ENCODE results near the gene TCP10L. TPM values are rescaled to one million over a fixed set of nuclear protein-coding genes. Genes with fewer than 3 reads are reported as not detected.

The TCP10L gene
- total RNA-seq, 1 experiment from 2014 or later, result 1.2 TPM

DNA sequence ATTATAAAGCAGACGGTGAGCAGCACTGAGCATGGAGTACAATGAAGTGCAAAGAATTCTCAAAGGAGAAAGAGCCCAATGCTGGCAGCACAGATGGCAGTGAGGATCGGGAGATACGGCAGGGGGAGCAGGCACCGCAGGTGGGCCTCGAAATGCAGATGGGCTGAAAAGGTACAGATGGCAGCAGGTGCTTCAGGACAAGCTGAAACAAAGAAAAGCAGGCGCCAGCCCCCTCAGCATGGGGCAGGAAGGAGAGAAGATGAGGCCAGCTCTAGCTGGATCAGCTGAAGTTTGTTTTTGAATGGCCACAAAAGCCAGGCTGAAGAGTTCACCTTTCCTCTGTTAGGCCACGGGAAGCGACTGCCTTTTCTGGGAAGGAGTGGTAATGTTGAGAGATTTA is 19.1 kb upstream of the TCP10L start (continued):
- TF ChIP-seq, protein P1, sequence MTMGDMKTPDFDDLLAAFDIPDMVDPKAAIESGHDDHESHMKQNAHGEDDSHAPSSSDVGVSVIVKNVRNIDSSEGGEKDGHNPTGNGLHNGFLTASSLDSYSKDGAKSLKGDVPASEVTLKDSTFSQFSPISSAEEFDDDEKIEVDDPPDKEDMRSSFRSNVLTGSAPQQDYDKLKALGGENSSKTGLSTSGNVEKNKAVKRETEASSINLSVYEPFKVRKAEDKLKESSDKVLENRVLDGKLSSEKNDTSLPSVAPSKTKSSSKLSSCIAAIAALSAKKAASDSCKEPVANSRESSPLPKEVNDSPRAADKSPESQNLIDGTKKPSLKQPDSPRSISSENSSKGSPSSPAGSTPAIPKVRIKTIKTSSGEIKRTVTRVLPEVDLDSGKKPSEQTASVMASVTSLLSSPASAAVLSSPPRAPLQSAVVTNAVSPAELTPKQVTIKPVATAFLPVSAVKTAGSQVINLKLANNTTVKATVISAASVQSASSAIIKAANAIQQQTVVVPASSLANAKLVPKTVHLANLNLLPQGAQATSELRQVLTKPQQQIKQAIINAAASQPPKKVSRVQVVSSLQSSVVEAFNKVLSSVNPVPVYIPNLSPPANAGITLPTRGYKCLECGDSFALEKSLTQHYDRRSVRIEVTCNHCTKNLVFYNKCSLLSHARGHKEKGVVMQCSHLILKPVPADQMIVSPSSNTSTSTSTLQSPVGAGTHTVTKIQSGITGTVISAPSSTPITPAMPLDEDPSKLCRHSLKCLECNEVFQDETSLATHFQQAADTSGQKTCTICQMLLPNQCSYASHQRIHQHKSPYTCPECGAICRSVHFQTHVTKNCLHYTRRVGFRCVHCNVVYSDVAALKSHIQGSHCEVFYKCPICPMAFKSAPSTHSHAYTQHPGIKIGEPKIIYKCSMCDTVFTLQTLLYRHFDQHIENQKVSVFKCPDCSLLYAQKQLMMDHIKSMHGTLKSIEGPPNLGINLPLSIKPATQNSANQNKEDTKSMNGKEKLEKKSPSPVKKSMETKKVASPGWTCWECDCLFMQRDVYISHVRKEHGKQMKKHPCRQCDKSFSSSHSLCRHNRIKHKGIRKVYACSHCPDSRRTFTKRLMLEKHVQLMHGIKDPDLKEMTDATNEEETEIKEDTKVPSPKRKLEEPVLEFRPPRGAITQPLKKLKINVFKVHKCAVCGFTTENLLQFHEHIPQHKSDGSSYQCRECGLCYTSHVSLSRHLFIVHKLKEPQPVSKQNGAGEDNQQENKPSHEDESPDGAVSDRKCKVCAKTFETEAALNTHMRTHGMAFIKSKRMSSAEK (CRISPR knock-in tag; IDR thresholded peaks at IDR 0.05; ENCODE audit: borderline replicate concordance), result no peak
- TF ChIP-seq, protein P2, sequence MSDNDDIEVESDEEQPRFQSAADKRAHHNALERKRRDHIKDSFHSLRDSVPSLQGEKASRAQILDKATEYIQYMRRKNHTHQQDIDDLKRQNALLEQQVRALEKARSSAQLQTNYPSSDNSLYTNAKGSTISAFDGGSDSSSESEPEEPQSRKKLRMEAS (CRISPR knock-in tag; IDR thresholded peaks at IDR 0.05), result peak; percentile 58

DNA sequence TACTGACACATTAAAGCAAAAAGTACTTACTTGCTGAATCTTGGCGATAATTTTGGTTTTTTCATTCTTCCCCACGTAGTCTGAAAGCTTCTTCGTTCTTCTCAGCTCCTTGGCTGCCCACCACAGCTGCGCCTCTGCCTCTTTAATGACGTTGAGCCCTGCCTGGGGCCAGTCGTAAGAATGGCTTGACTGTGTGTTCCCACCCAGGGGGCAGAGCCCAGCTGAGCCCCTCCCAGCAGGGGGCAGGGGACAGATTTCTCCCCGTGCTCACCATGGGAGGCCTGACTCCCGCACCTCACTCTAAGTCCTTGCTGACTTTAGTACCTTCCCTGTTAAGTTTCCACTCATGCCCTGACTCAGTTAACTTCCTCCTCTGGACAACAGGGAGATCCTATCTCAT is 17.8 kb upstream of the TCP10L start:
- H3K4me1 Mint-ChIP-seq, result peaks cover 70% of the 10 kb centered on the region
- peaks cover 71% of the 10 kb centered on the region for H3K36me3 Mint-ChIP-seq
- no peak for ATAC-seq
- H3K4me3 Mint-ChIP-seq, result peak overlapping the region; percentile 53
- no peaks in the 10 kb centered on the region; the same call in 1 of the 2 replicates for H3K27me3 Mint-ChIP-seq (ENCODE audit: low read depth)
- peak overlapping the region; percentile 95 for H3K27ac Mint-ChIP-seq
- TF ChIP-seq ZNF423 (CRISPR knock-in tag; IDR thresholded peaks at IDR 0.05) (peak; percentile 99), ZBTB21 (CRISPR knock-in tag; IDR thresholded peaks at IDR 0.05; ENCODE audit: borderline replicate concordance) (no peak)
- ChIA-PET POLR2A (no interaction called here), CTCF (interaction anchor here (3.1 to 8.1 kb wide), 2 partner anchors 41 to 200 kb away, joined by 21 to 141 read pairs; no protein-coding TSS in a partner anchor)
- DNase-seq (ENCODE audit: low spot score), result no peak
- no peaks in the 10 kb centered on the region for H3K9me3 Mint-ChIP-seq

DNA sequence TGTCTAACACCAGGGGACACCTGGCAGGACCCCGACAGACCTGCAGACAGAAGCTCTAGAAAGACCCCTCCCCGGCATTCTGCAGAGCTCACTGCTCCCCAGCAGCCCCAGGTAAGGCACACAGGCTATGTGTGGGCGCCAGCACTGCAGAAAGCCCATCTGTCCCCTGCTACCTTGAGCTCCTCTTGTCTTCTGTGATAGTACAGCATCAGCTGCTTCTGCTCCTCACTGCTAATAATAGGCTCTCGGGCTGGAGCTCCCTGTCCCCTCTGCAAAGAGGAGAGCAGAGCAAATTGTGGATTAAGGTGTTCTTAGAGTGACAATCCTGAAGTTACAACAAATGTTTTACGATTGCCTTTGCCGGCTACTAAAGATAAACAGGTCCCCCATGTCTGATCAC is 16.8 kb upstream of the TCP10L start:
- no peak for ATAC-seq
- CTCF ChIA-PET, result interaction anchor here (1.1 to 8.1 kb wide), 20 partner anchors 9 to 323 kb away, joined by 3 to 141 read pairs (median 10); partner anchors contain the start of genes CFAP298, EVA1C and MIS18A
- POLR2A ChIA-PET, result no interaction called here
- Mint-ChIP-seq H3K4me3 (no peak overlapping the region), H3K4me1 (peaks cover 70% of the 10 kb centered on the region), H3K27ac (peak overlapping the region; percentile 95), H3K36me3 (peaks cover 65% of the 10 kb centered on the region), H3K27me3 (ENCODE audit: low read depth) (no peaks in the 10 kb centered on the region; the same call in 1 of the 2 replicates), H3K9me3 (no peaks in the 10 kb centered on the region)
- DNase-seq (ENCODE audit: low spot score), result no peak
- TF ChIP-seq ZNF232 (CRISPR knock-in tag; IDR thresholded peaks at IDR 0.05) (no peak), TCF7 (CRISPR knock-in tag; IDR thresholded peaks at IDR 0.05; ENCODE audit: low read depth) (no peak), ZNF121 (CRISPR knock-in tag; IDR thresholded peaks at IDR 0.05) (no peak)

DNA sequence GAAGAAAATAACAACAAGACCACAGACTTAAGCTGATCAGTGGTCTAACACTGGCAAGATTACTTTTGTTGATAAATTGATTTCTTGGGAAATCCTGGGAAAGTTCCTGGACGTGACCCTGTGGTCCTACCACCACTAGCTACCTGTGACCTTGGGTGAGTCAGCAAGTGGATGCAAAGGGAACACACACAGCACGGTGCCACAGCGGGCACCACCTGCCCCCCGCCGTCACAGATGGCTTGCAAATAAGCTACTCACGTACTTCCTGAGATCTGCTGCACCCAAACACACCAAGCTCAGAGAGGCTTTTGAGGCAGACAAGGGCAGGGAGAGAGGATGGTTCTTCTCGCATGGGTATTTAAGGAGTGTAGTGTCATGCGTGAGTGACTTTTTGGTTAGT is 14.2 kb upstream of the TCP10L start:
- TF ChIP-seq, protein P3, sequence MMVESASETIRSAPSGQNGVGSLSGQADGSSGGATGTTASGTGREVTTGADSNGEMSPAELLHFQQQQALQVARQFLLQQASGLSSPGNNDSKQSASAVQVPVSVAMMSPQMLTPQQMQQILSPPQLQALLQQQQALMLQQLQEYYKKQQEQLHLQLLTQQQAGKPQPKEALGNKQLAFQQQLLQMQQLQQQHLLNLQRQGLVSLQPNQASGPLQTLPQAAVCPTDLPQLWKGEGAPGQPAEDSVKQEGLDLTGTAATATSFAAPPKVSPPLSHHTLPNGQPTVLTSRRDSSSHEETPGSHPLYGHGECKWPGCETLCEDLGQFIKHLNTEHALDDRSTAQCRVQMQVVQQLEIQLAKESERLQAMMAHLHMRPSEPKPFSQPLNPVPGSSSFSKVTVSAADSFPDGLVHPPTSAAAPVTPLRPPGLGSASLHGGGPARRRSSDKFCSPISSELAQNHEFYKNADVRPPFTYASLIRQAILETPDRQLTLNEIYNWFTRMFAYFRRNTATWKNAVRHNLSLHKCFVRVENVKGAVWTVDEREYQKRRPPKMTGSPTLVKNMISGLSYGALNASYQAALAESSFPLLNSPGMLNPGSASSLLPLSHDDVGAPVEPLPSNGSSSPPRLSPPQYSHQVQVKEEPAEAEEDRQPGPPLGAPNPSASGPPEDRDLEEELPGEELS (CRISPR knock-in tag; IDR thresholded peaks at IDR 0.05), result peak; percentile 64; the same call in 1 of the 2 replicates
- TF ChIP-seq NR1H2 (CRISPR knock-in tag; IDR thresholded peaks at IDR 0.05) (no peak), ZNF423 (CRISPR knock-in tag; IDR thresholded peaks at IDR 0.05) (peak; percentile 92)
- ChIA-PET CTCF (interaction anchor here (0.5 to 8.1 kb wide), 4 partner anchors 23 to 264 kb away, joined by 5 to 141 read pairs (median 31); no protein-coding TSS in a partner anchor), POLR2A (no interaction called here)
- DNase-seq (ENCODE audit: low spot score) (no peak), ATAC-seq (no peak)
- Mint-ChIP-seq H3K27me3 (ENCODE audit: low read depth) (no peaks in the 10 kb centered on the region; the same call in 1 of the 2 replicates), H3K36me3 (peaks cover 49% of the 10 kb centered on the region), H3K27ac (peak overlapping the region; percentile 13; the same call in 1 of the 2 replicates), H3K4me3 (no peak overlapping the region), H3K4me1 (peaks cover 45% of the 10 kb centered on the region), H3K9me3 (no peaks in the 10 kb centered on the region)

DNA sequence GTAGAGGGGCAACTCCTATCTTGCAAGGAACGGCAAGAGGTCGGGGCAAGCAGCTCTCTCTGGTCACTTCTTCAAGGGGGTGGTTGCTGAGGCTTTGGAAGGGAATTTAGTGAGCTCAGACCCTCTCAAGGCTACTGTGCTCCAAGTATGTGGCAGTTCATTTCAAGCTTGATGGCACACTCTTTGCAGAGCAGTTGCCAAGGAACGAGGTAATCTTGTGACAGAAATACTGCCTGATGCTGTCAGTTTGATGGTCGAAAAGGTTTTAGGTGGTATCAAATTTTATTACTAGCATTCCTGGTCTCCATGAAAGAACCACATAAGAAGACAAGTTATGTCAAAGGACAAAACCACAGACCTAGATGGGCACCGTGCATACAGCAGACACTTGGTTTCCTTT is 13.8 kb upstream of the TCP10L start:
- H3K27me3 Mint-ChIP-seq (ENCODE audit: low read depth), result no peaks in the 10 kb centered on the region; the same call in 1 of the 2 replicates
- H3K9me3 Mint-ChIP-seq, result no peaks in the 10 kb centered on the region
- peaks cover 47% of the 10 kb centered on the region for H3K36me3 Mint-ChIP-seq
- 0 out of 2 replicates have a peak overlapping the region, but pooled peaks have one; percentile 13 for H3K27ac Mint-ChIP-seq
- DNase-seq (ENCODE audit: low spot score) (no peak), ATAC-seq (no peak)
- CTCF ChIA-PET, result interaction anchor here (0.5 to 8.1 kb wide), 3 partner anchors 23 to 263 kb away, joined by 5 to 141 read pairs (median 47); no protein-coding TSS in a partner anchor
- peaks cover 41% of the 10 kb centered on the region for H3K4me1 Mint-ChIP-seq
- H3K4me3 Mint-ChIP-seq, result no peak overlapping the region
- POLR2A ChIA-PET, result no interaction called here
- TF ChIP-seq EMX1 (CRISPR knock-in tag; IDR thresholded peaks at IDR 0.05) (no peak), GTF2I (CRISPR knock-in tag; conservative IDR thresholded peaks at IDR 0.05) (no peak), FOXK1 (CRISPR knock-in tag; IDR thresholded peaks at IDR 0.05) (no peak), SP1 (CRISPR knock-in tag; conservative IDR thresholded peaks at IDR 0.05) (no peak), FOXP1 (CRISPR knock-in tag; IDR thresholded peaks at IDR 0.05; ENCODE audit: borderline replicate concordance) (no peak), ZNF219 (CRISPR knock-in tag; IDR thresholded peaks at IDR 0.05; ENCODE audit: borderline replicate concordance) (no peak), NFATC4 (CRISPR knock-in tag; IDR thresholded peaks at IDR 0.05) (no peak)
- TF ChIP-seq, protein P4, sequence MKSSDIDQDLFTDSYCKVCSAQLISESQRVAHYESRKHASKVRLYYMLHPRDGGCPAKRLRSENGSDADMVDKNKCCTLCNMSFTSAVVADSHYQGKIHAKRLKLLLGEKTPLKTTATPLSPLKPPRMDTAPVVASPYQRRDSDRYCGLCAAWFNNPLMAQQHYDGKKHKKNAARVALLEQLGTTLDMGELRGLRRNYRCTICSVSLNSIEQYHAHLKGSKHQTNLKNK (CRISPR knock-in tag; IDR thresholded peaks at IDR 0.05), result no peak
- TF ChIP-seq, protein P5, sequence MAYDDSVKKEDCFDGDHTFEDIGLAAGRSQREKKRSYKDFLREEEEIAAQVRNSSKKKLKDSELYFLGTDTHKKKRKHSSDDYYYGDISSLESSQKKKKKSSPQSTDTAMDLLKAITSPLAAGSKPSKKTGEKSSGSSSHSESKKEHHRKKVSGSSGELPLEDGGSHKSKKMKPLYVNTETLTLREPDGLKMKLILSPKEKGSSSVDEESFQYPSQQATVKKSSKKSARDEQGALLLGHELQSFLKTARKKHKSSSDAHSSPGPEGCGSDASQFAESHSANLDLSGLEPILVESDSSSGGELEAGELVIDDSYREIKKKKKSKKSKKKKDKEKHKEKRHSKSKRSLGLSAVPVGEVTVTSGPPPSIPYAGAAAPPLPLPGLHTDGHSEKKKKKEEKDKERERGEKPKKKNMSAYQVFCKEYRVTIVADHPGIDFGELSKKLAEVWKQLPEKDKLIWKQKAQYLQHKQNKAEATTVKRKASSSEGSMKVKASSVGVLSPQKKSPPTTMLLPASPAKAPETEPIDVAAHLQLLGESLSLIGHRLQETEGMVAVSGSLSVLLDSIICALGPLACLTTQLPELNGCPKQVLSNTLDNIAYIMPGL (CRISPR knock-in tag; IDR thresholded peaks at IDR 0.05), result no peak

All from WTC11 (cell line).